AG04450 (cell line): ENCODE results near the gene PRSS53. TPM values are rescaled to one million over a fixed set of nuclear protein-coding genes. Genes with fewer than 3 reads are reported as not detected.

Experiments
- CTCF ChIA-PET: fragments of 300-600, 350-600 bp; formaldehyde crosslinking; extraction: SDS; loops from one replicate; lab custom pipeline; 2022; ENCODE audit warnings: antibody characterized with exemption, inconsistent platforms; lab: Charles Lee
- POLR2A ChIA-PET: fragments of 350-600 bp; formaldehyde crosslinking; extraction: SDS; loops from one replicate; lab custom pipeline; 2021; ENCODE audit warnings: antibody characterized with exemption, inconsistent platforms; lab: Yijun Ruan, JAX
- DNase-seq: peaks from one replicate; pipeline ENCODE4 v3.0.0-alpha.2; 2011; ENCODE audit warnings: low read depth, low spot score
- H3K27ac ChIP-seq: one replicate; pipeline ENCODE4 v1.5.1; 2012; ENCODE audit warnings: low read depth, low read length, control low read depth
- H3K27me3 ChIP-seq: one replicate; pipeline ENCODE4 v1.6.0; 2012; ENCODE audit warnings: low read length; ENCODE audit not compliant: control insufficient read depth, insufficient read depth
- H3K4me3 ChIP-seq: 2 replicates; pipeline ENCODE4 v1.5.1; 2011; ENCODE audit warnings: mild to moderate bottlenecking, low read depth, low read length, control low read depth
- H3K9me3 ChIP-seq: 2 replicates; pipeline ENCODE4 v1.5.1; 2012; ENCODE audit warnings: low read length; ENCODE audit not compliant: control insufficient read depth, insufficient read depth
- CTCF ChIP-seq: IDR thresholded peaks from 2 replicates; pipeline ENCODE4 v1.5.1; 2011; ENCODE audit warnings: low read depth, low read length, control low read depth, inconsistent platforms
- polyA plus RNA-seq: library from polyadenylated mRNA; depleted of rRNA; stranded (reverse); fragments of >200 nt; gene quantifications from 2 replicates; pipeline ENCODE4 v1.2.3, GENCODE V29; 2011

Gene PRSS53
- polyA plus RNA-seq, 1 experiment, result 0.79 TPM

GRCh38 chr16:31112711-31113110 lies 24.0 kb upstream of the PRSS53 start:
- no peaks in the 10 kb centered on the region for H3K27me3 ChIP-seq
- ChIA-PET CTCF (interaction anchor here (3.3 kb wide), 1 partner anchor 29 kb away, joined by 14 read pairs; no protein-coding TSS in a partner anchor), POLR2A (no interaction called here)
- no peak for TF ChIP-seq CTCF
- H3K9me3 ChIP-seq, result no peaks in the 10 kb centered on the region; the same call in 1 of the 2 replicates
- no peak for DNase-seq
- H3K4me3 ChIP-seq, result no peak overlapping the region
- H3K27ac ChIP-seq, result no peak overlapping the region

- Histone ChIP-seq H3K4me3 (no peak overlapping the region), H3K27ac (no peak overlapping the region), H3K27me3 (no peaks in the 10 kb centered on the region), H3K9me3 (no peaks in the 10 kb centered on the region; the same call in 1 of the 2 replicates)
- POLR2A ChIA-PET, result no interaction called here
- CTCF ChIA-PET, result interaction anchor here (0.8 kb wide), 1 partner anchor 31 kb away, joined by 4 read pairs; no protein-coding TSS in a partner anchor
- no peak for TF ChIP-seq CTCF
- DNase-seq, result no peak
Observed at GRCh38 chr16:31111881-31112466, 23.2 kb upstream of the PRSS53 start.

- no peak for DNase-seq
- H3K9me3 ChIP-seq, result no peaks in the 10 kb centered on the region
- no peak overlapping the region for H3K4me3 ChIP-seq
- H3K27me3 ChIP-seq, result no peaks in the 10 kb centered on the region
- POLR2A ChIA-PET, result no interaction called here
- H3K27ac ChIP-seq, result no peak overlapping the region
- TF ChIP-seq CTCF, result no peak
- CTCF ChIA-PET, result interaction anchor here (1.1 to 1.6 kb wide), 2 partner anchors 31 to 32 kb away, joined by 4 to 5 read pairs; no protein-coding TSS in a partner anchor
Observed at GRCh38 chr16:31110106-31111034, 21.6 kb upstream of the PRSS53 start.

GRCh38 chr16:31109622-31110021 lies 20.9 kb upstream of the PRSS53 start:
- CTCF ChIA-PET, result interaction anchor here (1.1 to 1.6 kb wide), 2 partner anchors 32 to 33 kb away, joined by 4 to 5 read pairs; no protein-coding TSS in a partner anchor
- no peak overlapping the region for H3K27ac ChIP-seq

More at GRCh38 chr16:31109622-31110021, 20.9 kb upstream of the PRSS53 start:
- no peak for DNase-seq
- TF ChIP-seq CTCF, result no peak
- POLR2A ChIA-PET, result no interaction called here
- Histone ChIP-seq H3K4me3 (peak overlapping the region; percentile 75; the same call in 1 of the 2 replicates), H3K27me3 (no peaks in the 10 kb centered on the region), H3K9me3 (no peaks in the 10 kb centered on the region)
